ENCODE results near the gene GINS3. TPM values are rescaled to one million over a fixed set of nuclear protein-coding genes. Genes with fewer than 3 reads are reported as not detected.

The GINS3 gene
- total and polyA plus RNA-seq, 2 experiments from 2014 or later: 8.8 to 17.8 TPM

DNA sequence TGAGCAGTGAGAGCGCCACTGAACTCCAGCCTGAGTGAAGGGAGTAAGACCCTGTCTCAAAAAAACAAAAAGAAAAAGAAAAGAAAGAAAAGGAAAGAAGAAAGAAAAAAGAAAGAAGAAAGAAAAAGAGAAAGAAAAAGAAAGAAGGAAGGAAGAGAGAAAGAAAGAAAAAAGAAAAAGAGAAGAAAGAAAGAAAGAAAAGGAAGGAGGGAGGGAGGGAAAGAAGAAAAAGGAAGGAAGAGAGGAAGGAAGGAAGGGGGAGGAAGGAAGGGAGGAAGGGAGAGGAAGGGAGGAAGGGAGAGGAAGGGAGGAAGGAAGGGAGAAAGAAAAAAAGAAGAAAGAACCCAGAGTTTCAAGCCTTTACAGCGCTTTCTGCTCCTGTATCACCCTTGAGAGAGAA, 19.1 kb downstream of the GINS3 start:
- H3K4me3 ChIP-seq: no peak overlapping the region
- H3K4me2 ChIP-seq: no peak overlapping the region
- H4K20me1 ChIP-seq (replicated peaks; ENCODE audit: insufficient read depth): no peaks in the 10 kb centered on the region
- TF ChIP-seq EZH2 (IDR thresholded peaks at IDR 0.05; ENCODE audit: low read depth, unreplicated experiment) (no peak), POLR2AphosphoS5 (IDR thresholded peaks at IDR 0.05; ENCODE audit: low read depth) (no peak), CTCF (conservative IDR thresholded peaks at IDR 0.05; ENCODE audit: low read depth in 2 of 2) (no peak), ETS1 (IDR thresholded peaks at IDR 0.05) (no peak), REST (IDR thresholded peaks at IDR 0.05; ENCODE audit: unreplicated experiment) (no peak), STAT1 (IDR thresholded peaks at IDR 0.05; ENCODE audit: unreplicated experiment) (no peak)
- Mint-ChIP-seq H3K9me3 (no peaks in the 10 kb centered on the region), H3K36me3 (ENCODE audit: low read depth) (no peaks in the 10 kb centered on the region), H3K4me3 (no peak overlapping the region), H3K4me1 (no peaks in the 10 kb centered on the region; the same call in 2 of the 3 replicates), H3K27me3 (ENCODE audit: insufficient read depth, low read depth, poor library complexity) (peaks cover 8% of the 10 kb centered on the region), H3K27ac (no peak overlapping the region)
- no peak overlapping the region for H2AFZ ChIP-seq
- no peaks in the 10 kb centered on the region for H3K4me1 ChIP-seq (ENCODE audit: insufficient read depth)
- H3K27ac ChIP-seq (ENCODE audit: low read depth): no peak overlapping the region
- H3K27me3 ChIP-seq (ENCODE audit: insufficient read depth): no peaks in the 10 kb centered on the region
- no peaks in the 10 kb centered on the region for H3K36me3 ChIP-seq (ENCODE audit: insufficient read depth)
- no peaks in the 10 kb centered on the region for H3F3A ChIP-seq (replicated peaks; ENCODE audit: low read depth)
- no peaks in the 10 kb centered on the region for H3K9me2 ChIP-seq (ENCODE audit: insufficient read depth)
- no peaks in the 10 kb centered on the region for H3K79me2 ChIP-seq (replicated peaks; ENCODE audit: insufficient read depth)
- ATAC-seq (no peak), DNase-seq (ENCODE audit: low spot score) (no peak)

- TF ChIP-seq JUNB (IDR thresholded peaks at IDR 0.05; ENCODE audit: unreplicated experiment): no peak
- no peak for TF ChIP-seq POLR2AphosphoS5 (IDR thresholded peaks at IDR 0.05; ENCODE audit: low read depth)
- TF ChIP-seq ZNF331 (CRISPR knock-in tag; IDR thresholded peaks at IDR 0.05; ENCODE audit: low read depth): no peak
- TF ChIP-seq STAT1 (IDR thresholded peaks at IDR 0.05; ENCODE audit: unreplicated experiment): no peak
- TF ChIP-seq EZH2phosphoT487 (IDR thresholded peaks at IDR 0.05; ENCODE audit: unreplicated experiment): no peak
- TF ChIP-seq REST (IDR thresholded peaks at IDR 0.05; ENCODE audit: unreplicated experiment): no peak
- no peak for TF ChIP-seq ETS1 (IDR thresholded peaks at IDR 0.05)
- TF ChIP-seq CREB1 (CRISPR knock-in tag; IDR thresholded peaks at IDR 0.05; ENCODE audit: low read depth): no peak
- no peak for TF ChIP-seq EZH2 (IDR thresholded peaks at IDR 0.05; ENCODE audit: low read depth, unreplicated experiment)
- DNase-seq (ENCODE audit: low spot score): no peak
- Mint-ChIP-seq H3K27ac (no peak overlapping the region), H3K36me3 (ENCODE audit: low read depth) (no peaks in the 10 kb centered on the region), H3K4me3 (no peak overlapping the region), H3K4me1 (peaks cover under 1% of the 10 kb centered on the region; the same call in 2 of the 3 replicates), H3K27me3 (ENCODE audit: insufficient read depth, low read depth, poor library complexity) (peaks cover 8% of the 10 kb centered on the region), H3K9me3 (no peaks in the 10 kb centered on the region)
- ATAC-seq: no peak
- Histone ChIP-seq H4K20me1 (replicated peaks; ENCODE audit: insufficient read depth) (no peaks in the 10 kb centered on the region), H3K27me3 (ENCODE audit: insufficient read depth) (no peaks in the 10 kb centered on the region), H2AFZ (no peak overlapping the region), H3K9me2 (ENCODE audit: insufficient read depth) (no peaks in the 10 kb centered on the region), H3K36me3 (ENCODE audit: insufficient read depth) (no peaks in the 10 kb centered on the region), H3K4me3 (no peak overlapping the region), H3K4me1 (ENCODE audit: insufficient read depth) (no peaks in the 10 kb centered on the region), H3K27ac (ENCODE audit: low read depth) (no peak overlapping the region), H3K4me2 (no peak overlapping the region), H3K79me2 (replicated peaks; ENCODE audit: insufficient read depth) (no peaks in the 10 kb centered on the region), H3F3A (replicated peaks; ENCODE audit: low read depth) (no peaks in the 10 kb centered on the region)
These were observed 19.7 kb downstream of the GINS3 start for GRCh38 chr16:58411736-58412614.

Measured in GM23338 (cell line).